ENCODE results near the gene TGM5.

DNA sequence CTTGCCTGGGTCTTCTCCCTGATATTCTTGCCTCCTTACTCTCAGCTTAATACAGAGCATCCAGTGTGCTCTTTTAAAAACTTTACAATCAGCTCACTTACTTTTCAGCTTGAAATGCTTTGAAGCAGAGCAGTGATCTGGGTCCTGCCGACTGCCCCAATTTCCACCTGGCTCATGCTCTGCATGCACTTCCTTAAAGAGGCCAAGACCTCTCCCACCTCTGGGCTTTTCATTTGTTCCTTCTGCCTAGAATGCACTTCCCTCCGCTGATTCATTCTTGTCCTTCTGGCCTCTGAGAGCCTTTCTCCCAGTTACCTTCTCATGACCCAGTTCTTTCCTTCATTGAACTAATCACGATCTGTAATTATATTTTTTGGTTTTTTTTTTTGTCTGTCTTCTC, 83.5 kb downstream of the TGM5 start:
- no peak for TF ChIP-seq CTCF (IDR thresholded peaks at IDR 0.05; ENCODE audit: low read depth, low read length, poor library complexity, severe bottlenecking)
- no peak for TF ChIP-seq EZH2phosphoT487 (IDR thresholded peaks at IDR 0.05; ENCODE audit: borderline replicate concordance, low read length)

All from DOHH2 (cell line).